Measurements from ENCODE around the gene ARMC8.

GRCh38 chr3:138241061-138241460 is 54.0 kb downstream of the ARMC8 start:
- TF ChIP-seq, protein P1, sequence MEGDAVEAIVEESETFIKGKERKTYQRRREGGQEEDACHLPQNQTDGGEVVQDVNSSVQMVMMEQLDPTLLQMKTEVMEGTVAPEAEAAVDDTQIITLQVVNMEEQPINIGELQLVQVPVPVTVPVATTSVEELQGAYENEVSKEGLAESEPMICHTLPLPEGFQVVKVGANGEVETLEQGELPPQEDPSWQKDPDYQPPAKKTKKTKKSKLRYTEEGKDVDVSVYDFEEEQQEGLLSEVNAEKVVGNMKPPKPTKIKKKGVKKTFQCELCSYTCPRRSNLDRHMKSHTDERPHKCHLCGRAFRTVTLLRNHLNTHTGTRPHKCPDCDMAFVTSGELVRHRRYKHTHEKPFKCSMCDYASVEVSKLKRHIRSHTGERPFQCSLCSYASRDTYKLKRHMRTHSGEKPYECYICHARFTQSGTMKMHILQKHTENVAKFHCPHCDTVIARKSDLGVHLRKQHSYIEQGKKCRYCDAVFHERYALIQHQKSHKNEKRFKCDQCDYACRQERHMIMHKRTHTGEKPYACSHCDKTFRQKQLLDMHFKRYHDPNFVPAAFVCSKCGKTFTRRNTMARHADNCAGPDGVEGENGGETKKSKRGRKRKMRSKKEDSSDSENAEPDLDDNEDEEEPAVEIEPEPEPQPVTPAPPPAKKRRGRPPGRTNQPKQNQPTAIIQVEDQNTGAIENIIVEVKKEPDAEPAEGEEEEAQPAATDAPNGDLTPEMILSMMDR (IDR thresholded peaks at IDR 0.05), result no peak
- TF ChIP-seq POLR2A (IDR thresholded peaks at IDR 0.05), result no peak
